GM12874 (cell line): ENCODE measurements around the gene CAVIN1.

ENCODE experiments used
- TF ChIP-seq, protein P1 (sequence below): IDR thresholded peaks from 2 replicates; pipeline ENCODE4 v1.5.1; 2011; ENCODE audit warnings: low read depth, mild to moderate bottlenecking, control low read depth, low read length, moderate library complexity; ENCODE audit not compliant: insufficient read depth

The CAVIN1 gene

DNA sequence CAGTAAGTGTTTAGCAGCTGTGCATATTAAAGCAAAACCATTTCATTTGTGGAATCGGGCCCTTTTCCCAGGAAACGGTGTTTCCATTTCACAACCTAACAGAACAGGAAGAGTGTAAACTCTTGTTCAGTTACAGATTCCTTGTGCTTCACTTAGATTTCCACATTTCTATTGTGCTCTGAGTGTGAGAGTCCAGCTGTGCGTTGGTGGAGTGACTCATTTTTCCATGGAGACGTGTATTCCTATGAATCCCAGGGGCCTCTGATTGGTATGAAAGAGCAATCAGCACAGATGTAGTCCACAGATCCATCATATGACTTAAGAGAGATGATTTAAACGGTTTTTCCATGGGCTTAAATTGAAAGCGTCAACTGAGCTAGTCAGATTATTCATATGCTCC is 13.3 kb upstream of the CAVIN1 start:
- TF ChIP-seq, protein P1, sequence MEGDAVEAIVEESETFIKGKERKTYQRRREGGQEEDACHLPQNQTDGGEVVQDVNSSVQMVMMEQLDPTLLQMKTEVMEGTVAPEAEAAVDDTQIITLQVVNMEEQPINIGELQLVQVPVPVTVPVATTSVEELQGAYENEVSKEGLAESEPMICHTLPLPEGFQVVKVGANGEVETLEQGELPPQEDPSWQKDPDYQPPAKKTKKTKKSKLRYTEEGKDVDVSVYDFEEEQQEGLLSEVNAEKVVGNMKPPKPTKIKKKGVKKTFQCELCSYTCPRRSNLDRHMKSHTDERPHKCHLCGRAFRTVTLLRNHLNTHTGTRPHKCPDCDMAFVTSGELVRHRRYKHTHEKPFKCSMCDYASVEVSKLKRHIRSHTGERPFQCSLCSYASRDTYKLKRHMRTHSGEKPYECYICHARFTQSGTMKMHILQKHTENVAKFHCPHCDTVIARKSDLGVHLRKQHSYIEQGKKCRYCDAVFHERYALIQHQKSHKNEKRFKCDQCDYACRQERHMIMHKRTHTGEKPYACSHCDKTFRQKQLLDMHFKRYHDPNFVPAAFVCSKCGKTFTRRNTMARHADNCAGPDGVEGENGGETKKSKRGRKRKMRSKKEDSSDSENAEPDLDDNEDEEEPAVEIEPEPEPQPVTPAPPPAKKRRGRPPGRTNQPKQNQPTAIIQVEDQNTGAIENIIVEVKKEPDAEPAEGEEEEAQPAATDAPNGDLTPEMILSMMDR: no peak

- TF ChIP-seq, protein P1: no peak
Measured at GRCh38 chr17:42431758-42432161, 8.7 kb upstream of the CAVIN1 start.

GRCh38 chr17:42429726-42430447 is 6.8 kb upstream of the CAVIN1 start:
- TF ChIP-seq, protein P1: no peak

- TF ChIP-seq, protein P1: peak; percentile 69
Measured at GRCh38 chr17:42428141-42428944, 5.3 kb upstream of the CAVIN1 start.

GRCh38 chr17:42424991-42425610 is 2.0 kb upstream of the CAVIN1 start:
- TF ChIP-seq, protein P1: no peak

DNA sequence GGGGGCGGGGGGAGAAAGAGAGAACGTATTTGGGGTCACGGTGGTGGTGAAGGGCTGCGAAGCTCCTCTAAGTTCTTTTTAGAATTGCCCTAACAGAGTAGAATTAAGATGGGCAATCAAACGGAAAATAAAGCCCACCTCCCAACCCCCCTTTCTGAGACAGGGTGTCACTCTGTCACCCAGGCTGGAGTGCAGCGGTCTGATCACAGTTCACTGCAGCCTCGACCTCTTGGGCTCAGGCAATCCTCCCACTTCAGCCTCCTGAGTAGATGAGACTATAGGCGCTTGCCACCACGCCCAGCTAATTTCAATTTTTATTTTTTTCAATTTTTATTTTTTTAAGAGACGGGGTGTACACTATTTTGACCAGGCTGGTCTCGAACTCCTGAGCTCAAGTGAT is 710 bp upstream of the CAVIN1 start:
- TF ChIP-seq, protein P1: no peak

DNA sequence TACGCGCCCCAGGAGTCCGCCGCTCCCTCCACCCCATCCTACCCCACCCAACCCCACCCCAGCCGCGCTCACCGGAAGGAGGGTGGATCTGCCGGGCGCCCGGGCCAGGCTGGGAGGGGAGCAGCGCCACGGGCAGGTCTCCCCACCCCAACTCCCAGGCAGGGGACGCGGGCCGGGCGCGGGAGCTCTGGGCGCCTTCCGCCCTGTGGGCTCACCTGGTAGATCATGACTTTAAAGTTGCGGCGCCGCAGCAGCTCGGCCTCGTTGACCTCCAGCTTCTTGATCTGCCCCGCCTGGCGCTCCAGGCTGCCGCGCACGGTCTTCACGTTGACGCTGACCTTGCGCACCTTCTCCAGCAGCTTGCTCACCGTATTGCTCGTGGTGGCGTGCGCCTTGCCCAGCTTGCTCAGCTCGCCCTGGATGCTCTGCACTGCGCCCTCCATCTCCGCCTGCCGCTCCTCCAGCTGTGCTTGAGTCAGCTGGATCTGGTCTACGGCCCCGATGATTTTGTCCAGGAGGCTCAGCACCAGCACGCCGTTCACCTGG is 571 bp downstream of the CAVIN1 start:
- TF ChIP-seq, protein P1: no peak
